ENCODE results near the gene TFEB.

TFEB gene

DNA sequence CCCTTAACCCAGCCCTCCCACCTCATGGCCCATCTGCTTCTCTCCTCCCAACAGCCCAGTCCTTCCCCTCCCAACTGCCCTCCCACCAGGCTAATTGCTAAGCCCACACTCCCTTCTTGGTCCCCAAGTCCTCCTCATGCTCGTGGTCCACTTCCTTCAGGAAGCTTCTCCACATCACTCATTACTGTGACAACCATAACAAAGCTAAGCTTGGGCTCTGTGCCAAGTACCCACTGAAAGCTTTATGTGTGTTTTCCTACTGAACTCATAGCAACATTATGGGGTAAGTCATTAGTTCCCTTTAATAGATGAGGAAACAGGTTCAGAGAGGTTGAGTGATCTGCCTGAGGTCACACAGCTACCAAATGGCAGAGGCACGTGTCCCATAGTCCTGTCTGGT, 28.1 kb upstream of the TFEB start:
- no peak for DNase-seq

DNA sequence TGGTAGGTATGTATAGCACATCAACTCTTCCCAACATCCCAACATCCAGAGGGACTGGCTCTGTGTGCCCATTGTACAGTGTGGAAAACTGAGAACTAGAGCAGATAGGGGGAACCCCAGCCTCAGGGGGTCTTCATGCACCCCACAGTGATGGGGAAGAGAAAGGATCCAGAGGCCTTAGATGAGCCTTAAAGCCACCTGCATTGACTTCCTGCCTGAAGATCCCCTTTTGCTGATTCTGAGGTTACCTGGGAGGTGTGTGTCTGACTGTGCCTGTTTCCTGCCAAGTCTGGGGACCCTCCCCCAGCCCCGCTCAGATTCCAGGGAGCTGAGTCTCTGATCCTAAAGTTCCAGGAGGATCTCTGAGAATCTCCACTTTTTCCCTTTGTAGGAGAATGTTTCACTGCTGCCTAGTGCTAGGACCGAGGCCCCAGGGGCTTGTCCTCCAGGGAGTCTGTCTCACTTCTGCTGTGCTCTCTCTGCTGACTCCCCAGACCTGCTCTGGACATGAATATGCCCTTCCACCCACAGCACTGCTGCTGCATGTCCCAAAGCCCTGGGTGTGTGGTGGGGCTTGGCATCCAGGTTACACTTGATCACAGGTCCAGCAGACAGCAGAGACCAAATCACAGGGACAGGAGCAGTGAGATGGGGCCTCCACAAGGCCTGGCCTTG, 24.6 kb upstream of the TFEB start:
- no peak for DNase-seq

DNA sequence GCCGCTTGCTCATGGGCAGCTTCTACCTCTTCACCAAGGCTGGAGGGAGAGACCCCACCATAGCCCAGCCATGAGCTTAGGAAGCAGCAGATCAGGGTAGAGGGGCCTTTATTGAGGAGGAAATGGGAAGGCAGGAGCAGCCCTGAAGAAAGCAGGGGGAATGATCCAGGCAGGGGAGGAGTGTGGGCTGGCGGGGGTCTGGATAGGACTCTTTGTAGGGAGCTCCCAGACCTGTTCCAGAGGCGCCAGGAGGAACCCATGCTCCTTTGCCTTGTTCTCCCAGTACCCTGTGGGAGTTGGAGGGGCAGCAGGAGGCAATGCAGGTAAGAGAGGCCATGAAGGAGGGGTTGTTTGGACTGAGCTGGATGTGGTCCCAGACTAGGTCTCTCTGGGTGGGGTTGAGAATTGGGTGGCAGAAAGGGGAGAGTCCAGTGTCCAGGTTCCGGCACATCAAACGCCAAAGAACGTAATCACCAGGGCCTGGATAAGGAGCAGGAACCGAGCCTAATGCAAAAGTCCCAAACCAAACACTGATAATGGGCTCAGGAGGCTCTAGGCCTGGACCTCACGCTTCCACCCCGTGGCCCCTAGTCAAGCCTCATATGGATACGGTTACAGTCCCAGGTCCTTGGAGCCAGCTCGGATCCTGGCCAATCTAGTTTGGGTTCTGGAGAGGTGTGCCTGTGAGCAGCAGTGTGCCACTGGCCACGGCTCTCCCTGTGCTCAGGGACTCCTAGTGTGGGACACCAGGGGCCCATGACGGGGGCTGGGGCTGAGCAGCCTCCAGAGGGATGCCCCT, 23.9 kb upstream of the TFEB start:
- no peak for DNase-seq

DNA sequence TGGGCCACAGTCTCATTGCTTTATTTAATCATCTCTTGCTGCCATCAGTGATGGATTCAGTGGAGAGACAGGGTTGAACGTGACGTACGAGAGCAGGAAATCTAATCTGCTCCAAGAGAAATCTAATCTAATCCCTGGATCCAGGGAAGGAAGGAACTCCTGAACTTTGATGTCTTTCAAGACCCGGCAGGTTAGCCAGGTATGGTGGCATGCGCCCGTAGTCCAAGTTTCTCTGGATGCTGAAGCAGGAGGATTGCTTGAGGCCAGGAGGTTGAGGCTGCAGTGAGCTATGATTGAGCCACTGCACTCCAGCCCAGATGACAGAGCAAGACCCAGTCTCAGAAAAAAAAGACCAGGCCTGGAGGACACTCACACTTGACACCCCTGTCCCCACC, 23.2 kb upstream of the TFEB start:
- no peak for DNase-seq

DNA sequence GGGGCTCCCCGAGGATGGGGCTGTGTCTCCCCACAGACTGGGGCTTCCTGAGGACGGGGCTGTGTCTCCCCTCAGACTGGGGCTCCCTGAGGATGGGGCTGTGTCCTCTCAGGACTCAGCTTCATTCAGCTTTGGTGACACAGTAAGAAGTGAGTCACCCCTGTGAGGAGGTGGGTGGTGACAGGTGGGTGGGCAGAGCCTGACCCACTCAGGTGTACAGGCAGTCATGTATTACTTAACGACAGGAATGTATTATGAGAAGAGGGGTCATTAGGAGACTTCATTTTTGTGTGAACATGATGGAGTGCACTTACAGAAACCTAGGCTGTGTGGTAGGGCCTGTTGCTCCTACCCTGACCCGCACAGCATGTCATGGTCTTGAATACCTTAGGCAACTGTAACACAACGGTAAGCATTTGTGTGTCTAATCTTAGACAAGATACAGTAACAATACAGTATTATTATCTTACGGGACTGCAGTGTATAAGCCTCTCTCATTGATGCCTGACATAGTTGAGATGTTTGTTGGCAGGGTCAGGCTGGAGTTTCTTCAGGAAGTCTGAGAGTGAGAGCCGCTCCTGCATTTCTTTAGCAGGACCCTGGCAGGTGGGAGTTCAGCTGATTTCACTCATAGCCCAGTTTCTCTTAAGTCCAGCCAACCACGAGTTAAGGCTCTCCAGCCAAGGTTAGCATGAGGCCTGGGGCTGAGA, 22.7 kb upstream of the TFEB start:
- DNase-seq, result no peak

DNA sequence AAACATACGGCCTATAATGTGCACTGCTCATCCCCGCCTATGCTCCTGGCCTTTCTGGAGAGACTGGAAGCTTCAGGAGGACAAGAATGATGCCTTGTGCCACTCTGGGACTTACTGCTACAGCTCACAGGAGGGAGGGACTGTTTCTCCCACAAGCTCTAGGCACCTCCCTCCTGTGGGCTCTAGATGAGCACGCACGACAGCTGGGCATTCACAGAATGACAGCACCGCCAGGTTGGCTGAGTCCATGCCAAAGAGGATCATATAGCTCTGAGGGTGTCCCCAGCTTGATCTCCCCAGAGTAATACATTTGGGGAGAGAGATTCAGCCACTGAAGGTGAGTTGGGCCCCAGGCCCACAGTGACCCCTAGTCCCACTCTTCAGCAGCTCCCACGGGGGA, 21.9 kb upstream of the TFEB start:
- DNase-seq, result no peak

DNA sequence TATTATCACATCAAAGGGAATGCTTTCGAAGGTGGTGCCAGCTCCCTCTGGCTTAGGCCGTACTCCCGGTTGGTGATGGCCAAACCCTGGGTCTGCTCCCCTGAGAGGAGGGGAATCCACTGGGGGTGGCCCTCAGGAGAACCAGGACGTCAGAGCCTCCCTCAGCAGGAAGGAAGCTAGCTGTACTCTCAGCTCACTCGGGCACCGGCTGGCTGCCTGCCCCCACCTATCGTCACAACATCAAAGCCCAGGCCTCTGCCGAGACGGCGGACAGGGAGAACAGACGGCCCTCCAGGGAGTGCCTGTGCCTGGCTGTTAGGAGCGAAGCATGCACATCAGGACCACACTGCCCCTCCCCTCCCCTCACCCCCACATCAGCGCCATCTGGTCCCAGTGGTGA, 20.9 kb upstream of the TFEB start:
- DNase-seq, result no peak

DNA sequence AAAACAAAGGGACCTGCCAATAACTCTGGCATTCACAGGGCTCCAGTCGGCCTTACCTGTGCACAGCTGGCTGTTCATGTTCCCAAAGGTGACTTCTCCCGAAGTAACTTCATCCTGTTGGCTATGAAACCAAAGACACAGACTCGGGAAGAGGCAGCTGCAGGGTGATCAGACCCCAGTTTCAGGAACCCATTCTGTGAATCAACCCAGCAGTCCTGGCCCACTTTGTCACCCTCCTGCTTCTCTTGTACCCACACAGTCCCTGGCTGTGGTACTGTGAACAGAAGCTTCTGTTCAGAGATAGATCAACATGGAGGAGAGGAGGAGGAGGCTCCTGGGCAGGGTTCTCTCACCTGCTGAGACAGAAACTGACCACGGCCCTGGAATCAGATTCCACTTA, 20.5 kb upstream of the TFEB start:
- no peak for DNase-seq

DNA sequence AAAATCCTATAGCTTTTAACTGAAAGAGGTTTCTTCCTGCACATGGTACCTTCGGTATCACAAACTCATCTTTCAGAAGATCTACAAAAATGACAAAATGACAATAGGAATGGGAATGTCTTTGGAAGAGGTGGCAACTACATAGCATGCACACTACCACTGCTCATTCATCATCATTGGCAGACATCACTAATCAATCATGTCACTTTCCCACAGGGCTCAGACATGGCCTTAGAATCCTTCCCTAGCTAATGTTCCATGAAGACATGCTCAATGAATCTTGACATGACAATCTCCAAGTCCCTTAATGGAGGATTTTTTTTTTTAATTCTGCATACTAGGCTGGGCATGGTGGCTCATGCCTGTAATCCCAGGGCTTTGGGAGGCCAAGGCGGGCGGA, 15.0 kb upstream of the TFEB start:
- DNase-seq, result no peak

DNA sequence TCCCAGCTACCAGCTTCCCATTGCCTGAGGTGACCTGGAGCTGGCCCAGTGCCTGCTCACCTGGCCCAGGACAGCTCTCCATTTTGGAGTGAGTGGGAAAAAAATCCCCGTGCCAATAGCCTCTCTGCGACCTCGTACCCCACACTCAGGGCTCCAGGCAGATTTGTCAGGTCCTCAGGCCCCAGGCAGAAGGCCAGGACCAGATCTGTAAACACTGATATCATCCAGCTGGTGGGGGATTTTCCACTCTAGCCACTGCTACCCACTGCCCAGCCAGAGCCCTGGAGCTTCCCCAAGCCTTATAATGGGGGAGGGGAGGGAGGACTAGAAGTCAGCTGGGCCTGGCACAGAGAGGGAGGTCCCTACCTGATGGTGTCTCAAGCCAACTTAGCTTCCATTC, 13.1 kb upstream of the TFEB start:
- no peak for DNase-seq

DNA sequence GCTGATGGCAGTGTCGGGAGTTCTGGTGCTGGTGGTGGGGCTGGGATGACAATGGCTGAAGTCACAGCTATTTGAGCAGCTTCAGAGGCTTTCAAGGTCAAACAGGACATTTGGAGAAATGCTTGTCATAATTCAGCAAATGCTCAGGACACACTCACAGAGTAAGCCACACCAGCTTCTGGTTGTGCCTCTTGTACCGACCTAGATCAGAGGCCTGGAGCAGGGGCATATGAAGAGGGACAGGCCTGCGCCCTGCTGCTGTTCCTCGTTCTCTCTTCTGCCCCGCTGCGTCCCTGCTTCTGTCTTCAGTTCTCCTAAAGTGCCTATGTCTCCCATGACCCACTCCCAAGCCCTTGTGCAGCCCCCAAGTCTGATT, 12.7 kb upstream of the TFEB start:
- DNase-seq, result no peak

DNA sequence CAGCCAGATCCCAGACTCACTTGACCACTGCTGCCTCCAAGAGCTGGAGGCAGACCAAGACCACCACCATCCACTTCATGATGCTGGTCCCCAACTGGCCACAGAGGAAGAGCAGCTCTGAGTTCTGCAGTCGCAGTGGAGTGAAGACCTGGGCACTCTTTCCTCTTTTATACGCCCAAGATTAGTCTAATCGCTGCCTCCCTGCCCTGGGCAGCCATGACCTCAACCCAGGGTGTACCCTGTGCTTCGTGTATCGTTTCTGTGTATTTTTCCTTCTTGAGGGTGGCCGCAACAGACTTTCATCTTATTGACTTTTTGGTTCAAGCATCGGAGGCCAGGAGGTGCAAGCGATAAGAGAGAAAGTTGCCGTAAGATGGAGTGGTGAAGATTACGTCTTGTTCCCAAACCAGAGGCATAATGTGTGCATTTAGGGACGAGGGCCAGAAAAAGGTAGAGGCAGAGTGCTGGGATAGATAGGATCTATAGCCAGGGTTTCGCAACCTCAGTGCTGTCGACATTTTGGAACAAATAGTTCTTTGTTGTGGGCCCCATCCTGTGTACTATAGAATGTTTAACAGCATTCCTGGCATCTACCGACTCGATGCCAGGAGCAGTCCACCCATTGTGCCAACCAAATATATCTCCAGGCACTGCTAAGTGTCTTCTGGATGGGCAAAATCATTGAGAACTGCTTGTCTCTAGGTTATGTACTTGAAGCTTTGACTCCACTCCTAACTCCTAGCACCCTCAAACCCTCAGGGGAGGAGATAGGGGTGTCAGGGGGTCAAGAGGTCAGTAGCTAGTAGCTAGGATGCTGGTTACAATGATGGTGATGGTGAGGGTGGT, 12.1 kb upstream of the TFEB start, which contains the start of gene PGC:
Gene PGC, minus strand, starts transcription at position 142 of the 846 bp plus-strand sequence. Its CDS starts 63 bp downstream, at position 79.
- DNase-seq, result no peak

DNA sequence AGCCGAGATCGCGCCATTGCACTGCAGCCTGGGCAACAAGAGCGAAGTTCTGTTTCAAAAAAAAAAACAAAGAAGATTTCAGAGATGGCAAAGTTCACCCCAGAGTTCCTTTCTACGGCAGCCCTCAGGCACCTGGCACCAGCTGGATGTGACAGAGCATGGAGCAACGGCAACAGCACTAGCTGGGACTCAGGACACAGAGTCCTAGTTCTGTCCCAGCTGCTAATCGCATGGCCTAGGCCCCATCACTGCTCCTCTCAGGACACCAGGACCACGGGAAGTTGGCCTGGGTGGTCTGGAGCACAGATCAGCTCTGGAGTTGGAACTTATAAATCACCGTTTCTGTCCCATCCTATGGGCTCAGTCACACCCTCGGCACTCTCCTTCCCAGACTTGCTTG, 10.7 kb upstream of the TFEB start:
- DNase-seq, result no peak

DNA sequence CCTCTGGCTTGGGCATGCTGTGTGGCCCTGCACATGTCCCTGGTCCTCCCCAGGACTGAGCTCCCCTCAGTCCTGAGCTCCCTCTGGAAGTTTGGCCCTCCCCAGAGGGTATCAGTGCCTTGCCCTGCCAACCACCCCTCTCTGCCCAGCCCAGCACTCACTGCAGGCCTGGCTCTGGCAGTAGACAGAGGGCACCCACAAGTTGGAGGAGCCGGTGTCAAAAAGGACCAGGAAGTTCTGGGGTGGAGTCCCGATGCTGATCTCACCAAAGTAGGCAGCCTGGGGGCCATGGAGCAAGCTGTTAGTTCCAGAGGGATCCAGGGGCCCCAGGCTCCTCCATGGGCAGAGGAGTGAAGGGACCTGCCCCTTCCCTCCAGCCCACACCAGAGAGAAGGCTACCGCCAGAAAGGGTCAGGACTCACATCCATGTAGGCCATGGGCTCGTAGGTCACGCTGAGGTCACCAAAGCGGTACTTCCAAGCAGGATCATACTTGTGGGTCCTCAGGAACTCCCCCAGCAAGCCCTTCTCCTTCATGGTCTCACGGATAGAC, 8.9 kb upstream of the TFEB start:
- no peak for DNase-seq

DNA sequence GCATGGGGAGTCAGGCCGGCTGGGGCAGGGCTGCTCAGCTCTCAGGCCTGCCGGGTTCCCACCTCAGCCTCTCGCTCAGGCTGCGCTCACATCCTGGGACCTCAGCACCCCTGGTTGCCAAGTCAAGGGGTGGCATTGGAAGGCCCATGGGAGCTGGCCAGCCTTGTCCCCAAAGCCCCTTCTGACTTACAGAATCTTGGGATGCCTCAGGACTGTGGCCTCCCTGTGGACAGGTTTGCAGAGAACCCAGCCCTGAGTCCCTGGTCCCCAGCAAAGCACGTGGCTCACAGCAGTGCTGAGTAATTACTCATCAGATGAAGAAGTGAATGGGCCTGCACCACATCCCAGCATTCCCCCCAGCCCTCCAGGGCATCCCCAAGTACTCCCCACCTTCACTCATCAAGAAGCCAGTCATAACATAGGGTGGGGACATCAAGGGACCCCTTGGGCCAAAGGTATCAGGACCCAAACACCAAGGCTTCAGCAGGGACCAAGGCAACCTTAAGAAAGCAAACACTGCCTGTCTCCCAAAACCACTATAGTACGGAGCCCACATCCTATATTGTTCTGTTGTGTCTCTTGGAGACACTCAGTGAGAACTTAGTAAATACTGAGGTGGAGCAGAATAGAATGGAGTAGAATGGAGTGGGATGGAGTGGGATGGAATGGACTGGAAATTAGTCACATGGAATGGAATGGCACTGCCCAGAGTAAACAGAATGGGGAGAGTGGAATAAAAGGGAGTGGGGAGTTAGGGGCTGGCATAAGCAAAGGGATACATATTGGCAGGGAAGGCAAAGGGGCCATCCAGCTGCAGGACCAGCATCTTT, 8.2 kb upstream of the TFEB start:
- no peak for DNase-seq

DNA sequence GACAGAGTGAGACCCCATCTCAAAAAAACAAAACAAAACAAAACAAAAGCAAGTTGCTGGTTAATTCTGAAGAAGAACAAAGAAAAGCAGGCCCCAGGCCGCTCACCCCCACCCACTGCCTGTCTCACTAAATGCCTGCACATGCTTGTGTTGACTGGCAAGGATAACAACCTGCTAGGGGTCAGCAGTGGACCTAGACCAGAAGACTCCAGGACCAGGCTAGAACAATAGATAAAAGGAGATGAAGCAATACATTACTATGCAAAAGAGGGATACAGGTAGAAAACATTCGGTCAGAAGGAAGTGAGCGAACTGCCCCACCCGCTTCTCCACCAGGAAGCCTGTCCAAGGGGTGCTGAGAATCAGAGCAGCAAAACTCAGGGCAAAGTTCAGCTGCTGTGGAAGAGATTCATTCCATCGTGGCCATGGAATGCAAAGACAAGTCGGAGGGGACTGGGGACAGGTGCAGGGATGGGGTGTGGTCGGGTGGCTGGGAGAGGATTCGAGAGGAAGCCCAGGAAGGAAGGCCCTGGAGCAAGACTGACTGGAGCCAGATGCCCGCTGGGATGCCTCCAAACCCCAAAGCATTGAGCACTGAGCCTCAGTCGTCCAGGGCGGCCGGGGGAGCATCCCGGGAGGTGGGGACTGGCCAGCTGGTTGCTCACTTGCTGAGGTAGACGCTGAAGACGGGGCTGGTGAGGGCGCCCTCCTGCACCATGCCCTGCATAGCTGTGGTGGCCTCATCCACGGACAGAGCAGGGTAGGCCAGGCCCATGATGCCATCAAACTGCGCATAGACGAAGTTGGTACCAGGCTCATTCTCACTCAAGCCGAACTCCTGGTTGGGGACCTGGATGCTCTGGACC, 6.5 kb upstream of the TFEB start:
- DNase-seq, result no peak

DNA sequence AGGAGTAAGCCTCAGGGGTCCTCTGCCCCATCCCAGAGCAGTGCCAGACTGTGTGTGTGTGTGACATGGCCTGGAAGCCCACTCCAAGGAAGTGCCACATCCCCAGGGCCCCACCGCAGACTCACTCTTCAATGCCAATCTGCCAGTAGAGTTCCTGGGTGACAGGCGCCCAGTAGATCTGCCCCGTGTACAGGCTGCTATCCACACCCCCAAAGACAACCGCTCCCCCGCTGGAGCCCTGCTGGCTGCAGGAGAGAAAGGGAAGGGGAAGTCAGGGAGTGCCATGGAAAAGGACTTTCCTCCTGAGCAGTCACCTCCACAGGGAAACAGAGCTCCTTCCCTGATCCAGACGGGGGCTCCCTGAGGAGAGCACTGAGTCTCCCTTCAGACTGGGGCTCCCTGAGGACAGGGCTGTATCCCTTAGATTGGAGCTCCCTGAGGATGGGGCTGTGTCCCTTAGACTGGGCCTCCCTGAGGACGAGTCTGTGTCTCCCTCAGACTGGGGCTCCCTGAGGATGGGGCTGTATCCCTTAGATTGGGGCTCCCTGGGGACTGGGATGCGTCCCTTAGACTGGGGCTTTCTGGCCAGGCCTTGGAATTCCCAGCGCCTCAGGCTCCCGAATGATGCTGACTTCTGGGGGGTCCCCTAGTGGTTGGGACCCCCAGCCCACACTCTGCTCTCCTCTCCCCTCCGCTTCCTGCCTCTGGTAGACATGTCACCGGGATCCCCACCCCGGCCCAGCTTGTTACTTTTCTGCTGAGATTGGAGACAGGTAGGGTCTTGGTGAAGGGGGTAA, 5.2 kb upstream of the TFEB start:
- DNase-seq, result no peak

DNA sequence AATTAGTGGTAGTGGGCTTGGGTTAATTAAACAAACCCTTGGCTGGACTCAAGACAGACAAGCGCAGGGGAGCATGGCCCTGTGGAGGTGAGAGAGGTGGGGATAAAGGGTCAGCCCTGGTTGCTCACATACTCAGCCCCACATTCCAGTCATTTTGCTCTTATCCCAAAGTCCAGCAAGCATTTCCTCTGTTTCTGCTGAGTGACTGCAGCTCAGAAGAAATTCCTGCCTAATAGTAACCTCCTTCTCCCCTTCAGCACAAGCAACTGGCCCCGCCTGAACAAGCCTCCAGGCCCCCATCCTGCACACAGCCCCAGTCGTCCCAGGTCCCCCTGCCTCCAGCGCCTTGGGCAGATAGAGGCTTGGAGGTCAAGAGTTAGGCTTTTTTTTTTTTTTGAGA, 3.6 kb upstream of the TFEB start:
- DNase-seq, result no peak

DNA sequence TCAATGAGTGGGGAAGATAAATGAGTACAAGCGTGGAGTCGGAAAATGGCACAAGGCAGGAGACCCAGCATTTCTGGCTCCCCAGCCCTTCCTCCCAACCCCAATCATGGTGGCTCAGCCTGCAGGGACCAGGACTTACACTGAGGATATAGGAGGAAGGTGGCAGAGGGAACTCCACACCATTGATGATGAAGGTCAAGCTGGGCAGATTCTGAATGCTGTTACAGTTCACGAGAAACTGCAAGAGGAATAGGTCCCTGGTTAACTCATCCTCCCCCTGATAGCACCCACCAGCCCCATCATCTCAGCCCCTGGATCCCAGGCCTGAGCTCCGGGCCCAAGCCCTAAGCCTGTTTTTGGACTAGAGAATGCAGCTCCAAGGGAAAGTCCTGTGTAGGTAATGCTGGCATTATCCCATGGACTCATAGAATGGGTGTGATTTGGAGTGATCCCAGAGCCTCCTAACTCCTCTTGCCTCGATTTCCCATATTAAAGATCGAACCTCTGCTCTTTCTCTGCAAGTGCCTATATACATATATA, 2.3 kb upstream of the TFEB start:
- no peak for DNase-seq

Measured in fibroblast of skin of scalp (primary cell).